Measurements from ENCODE around the gene USP17L15.
"Not testable (repeated sequence)": the region's sequence is repeated elsewhere in the genome, so short reads cannot be mapped to it uniquely, and the experiment has no call there.

USP17L15 gene

GRCh38 chr4:9234085-9234484 lies at the start of gene USP17L15:
USP17L15 (plus strand) TSS chr4:9234385; CDS start chr4:9234385, 0 bp downstream.
- in situ Hi-C loops (cut with MboI; ENCODE audit: low sequenced_read_pairs), result not testable (repeated sequence)

GRCh38 chr4:9210357-9210756 lies 23.8 kb upstream of the USP17L15 start, which contains the start of gene USP17L10:
USP17L10 (plus strand) TSS chr4:9210657; CDS start chr4:9210657, 0 bp downstream.
- in situ Hi-C loops (cut with MboI; ENCODE audit: low sequenced_read_pairs), result not testable (repeated sequence)

DNA sequence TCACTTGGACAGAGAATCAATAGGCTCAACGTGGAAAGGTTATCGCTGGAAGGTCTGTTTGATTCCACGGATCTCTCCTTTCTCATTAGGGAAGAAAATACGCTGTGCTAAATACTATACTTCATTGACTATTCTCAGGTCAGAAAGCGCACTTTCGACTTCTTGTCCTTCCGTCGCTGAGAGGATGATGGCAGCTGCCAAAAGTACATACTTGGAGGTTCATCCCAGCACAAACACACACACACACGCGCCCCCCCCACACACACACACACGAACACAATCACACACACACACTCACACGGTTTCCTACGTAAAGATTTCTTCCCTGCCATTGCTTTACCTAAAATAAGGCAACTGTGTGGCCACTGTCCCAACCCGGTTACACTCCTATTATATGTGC lies 19.5 kb upstream of the USP17L15 start:
- in situ Hi-C loops (cut with MboI; ENCODE audit: low sequenced_read_pairs), result not testable (repeated sequence)

DNA sequence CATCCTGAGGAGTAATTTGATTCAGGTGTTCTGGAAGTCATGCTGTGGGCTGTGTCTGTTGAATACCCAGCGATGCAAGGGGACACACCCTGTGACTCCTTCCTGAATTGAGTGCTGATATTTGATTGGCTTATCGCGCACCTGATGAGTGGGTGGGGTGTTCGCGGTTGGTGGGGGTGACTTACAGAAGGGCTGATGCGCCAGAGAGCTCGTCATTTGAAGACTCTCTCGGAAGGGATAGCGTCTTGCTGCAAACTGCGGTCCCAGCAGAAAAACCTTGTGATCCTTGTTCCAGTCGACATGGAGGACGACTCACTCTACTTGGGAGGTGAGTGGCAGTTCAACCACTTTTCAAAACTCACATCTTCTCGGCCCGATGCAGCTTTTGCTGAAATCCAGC lies 19.1 kb upstream of the USP17L15 start, which contains the start of gene USP17L11:
Gene USP17L11 (plus strand): TSS at position 301 of the 400 bp plus-strand sequence. CDS start 0 bp downstream, at position 301.
- in situ Hi-C loops (cut with MboI; ENCODE audit: low sequenced_read_pairs), result not testable (repeated sequence)

- in situ Hi-C loops (cut with MboI; ENCODE audit: low sequenced_read_pairs), result not testable (repeated sequence)
These were observed 14.3 kb upstream of the USP17L15 start, which contains the start of gene USP17L12 for GRCh38 chr4:9219852-9220251. USP17L12 (plus strand) TSS chr4:9220152; CDS start chr4:9220152, 0 bp downstream.

DNA sequence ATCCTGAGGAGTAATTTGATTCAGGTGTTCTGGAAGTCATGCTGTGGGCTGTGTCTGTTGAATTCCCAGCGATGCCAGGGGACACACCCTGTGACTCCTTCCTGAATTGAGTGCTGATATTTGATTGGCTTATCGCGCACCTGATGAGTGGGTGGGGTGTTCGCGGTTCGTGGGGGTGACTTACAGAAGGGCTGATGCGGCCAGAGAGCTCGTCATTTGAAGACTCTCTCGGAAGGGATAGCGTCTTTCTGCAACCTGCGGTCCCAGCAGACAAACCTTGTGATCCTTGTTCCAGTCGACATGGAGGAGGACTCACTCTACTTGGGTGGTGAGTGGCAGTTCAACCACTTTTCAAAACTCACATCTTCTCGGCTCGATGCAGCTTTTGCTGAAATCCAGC lies 9.6 kb upstream of the USP17L15 start, which contains the start of gene USP17L13:
Gene USP17L13 (plus strand): TSS at position 301 of the 400 bp plus-strand sequence. CDS start 0 bp downstream, at position 301.
- in situ Hi-C loops (cut with MboI; ENCODE audit: low sequenced_read_pairs), result not testable (repeated sequence)

GRCh38 chr4:9230249-9230648 lies 3.9 kb upstream of the USP17L15 start:
- in situ Hi-C loops (cut with MboI; ENCODE audit: low sequenced_read_pairs), result not testable (repeated sequence)

- in situ Hi-C loops (cut with MboI; ENCODE audit: low sequenced_read_pairs), result not testable (repeated sequence)
These were observed 4.3 kb downstream of the USP17L15 start for GRCh38 chr4:9238461-9238860.

DNA sequence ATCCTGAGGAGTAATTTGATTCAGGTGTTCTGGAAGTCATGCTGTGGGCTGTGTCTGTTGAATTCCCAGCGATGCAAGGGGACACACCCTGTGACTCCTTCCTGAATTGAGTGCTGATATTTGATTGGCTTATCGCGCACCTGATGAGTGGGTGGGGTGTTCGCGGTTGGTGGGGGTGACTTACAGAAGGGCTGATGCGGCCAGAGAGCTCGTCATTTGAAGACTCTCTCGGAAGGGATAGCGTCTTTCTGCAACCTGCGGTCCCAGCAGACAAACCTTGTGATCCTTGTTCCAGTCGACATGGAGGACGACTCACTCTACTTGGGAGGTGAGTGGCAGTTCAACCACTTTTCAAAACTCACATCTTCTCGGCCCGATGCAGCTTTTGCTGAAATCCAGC lies 9.4 kb downstream of the USP17L15 start, which contains the start of gene USP17L17:
Gene USP17L17 (plus strand): TSS at position 301 of the 400 bp plus-strand sequence. CDS start 0 bp downstream, at position 301.
- in situ Hi-C loops (cut with MboI; ENCODE audit: low sequenced_read_pairs), result not testable (repeated sequence)

GRCh38 chr4:9247953-9248680 lies 13.9 kb downstream of the USP17L15 start, which contains the start of gene USP17L18:
USP17L18 (plus strand) TSS chr4:9248630; CDS start chr4:9248630, 0 bp downstream.
- in situ Hi-C loops (cut with MboI; ENCODE audit: low sequenced_read_pairs), result not testable (repeated sequence)

- in situ Hi-C loops (cut with MboI; ENCODE audit: low sequenced_read_pairs), result not testable (repeated sequence)
These were observed 18.9 kb downstream of the USP17L15 start, which contains the start of gene USP17L19 for GRCh38 chr4:9253078-9253477. USP17L19 (plus strand) TSS chr4:9253378; CDS start chr4:9253378, 0 bp downstream.

DNA sequence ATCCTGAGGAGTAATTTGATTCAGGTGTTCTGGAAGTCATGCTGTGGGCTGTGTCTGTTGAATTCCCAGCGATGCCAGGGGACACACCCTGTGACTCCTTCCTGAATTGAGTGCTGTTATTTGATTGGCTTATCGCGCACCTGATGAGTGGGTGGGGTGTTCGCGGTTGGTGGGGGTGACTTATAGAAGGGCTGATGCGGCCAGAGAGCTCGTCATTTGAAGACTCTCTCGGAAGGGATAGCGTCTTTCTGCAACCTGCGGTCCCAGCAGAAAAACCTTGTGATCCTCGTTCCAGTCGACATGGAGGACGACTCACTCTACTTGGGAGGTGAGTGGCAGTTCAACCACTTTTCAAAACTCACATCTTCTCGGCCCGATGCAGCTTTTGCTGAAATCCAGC lies 23.6 kb downstream of the USP17L15 start, which contains the start of gene USP17L20:
Gene USP17L20 (plus strand): TSS at position 301 of the 400 bp plus-strand sequence. CDS start 0 bp downstream, at position 301.
- in situ Hi-C loops (cut with MboI; ENCODE audit: low sequenced_read_pairs), result not testable (repeated sequence)

DNA sequence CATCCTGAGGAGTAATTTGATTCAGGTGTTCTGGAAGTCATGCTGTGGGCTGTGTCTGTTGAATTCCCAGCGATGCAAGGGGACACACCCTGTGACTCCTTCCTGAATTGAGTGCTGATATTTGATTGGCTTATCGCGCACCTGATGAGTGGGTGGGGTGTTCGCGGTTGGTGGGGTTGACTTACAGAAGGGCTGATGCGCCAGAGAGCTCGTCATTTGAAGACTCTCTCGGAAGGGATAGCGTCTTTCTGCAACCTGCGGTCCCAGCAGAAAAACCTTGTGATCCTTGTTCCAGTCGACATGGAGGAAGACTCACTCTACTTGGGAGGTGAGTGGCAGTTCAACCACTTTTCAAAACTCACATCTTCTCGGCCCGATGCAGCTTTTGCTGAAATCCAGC lies 28.4 kb downstream of the USP17L15 start, which contains the start of gene USP17L21:
Gene USP17L21 (plus strand): TSS at position 301 of the 400 bp plus-strand sequence. CDS start 0 bp downstream, at position 301.
- in situ Hi-C loops (cut with MboI; ENCODE audit: low sequenced_read_pairs), result not testable (repeated sequence)

DNA sequence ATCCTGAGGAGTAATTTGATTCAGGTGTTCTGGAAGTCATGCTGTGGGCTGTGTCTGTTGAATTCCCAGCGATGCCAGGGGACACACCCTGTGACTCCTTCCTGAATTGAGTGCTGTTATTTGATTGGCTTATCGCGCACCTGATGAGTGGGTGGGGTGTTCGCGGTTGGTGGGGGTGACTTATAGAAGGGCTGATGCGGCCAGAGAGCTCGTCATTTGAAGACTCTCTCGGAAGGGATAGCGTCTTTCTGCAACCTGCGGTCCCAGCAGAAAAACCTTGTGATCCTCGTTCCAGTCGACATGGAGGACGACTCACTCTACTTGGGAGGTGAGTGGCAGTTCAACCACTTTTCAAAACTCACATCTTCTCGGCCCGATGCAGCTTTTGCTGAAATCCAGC lies 33.1 kb downstream of the USP17L15 start, which contains the start of gene USP17L22:
Gene USP17L22 (plus strand): TSS at position 301 of the 400 bp plus-strand sequence. CDS start 0 bp downstream, at position 301.
- in situ Hi-C loops (cut with MboI; ENCODE audit: low sequenced_read_pairs), result not testable (repeated sequence)

GRCh38 chr4:9271719-9272118 lies 37.5 kb downstream of the USP17L15 start:
- in situ Hi-C loops (cut with MboI; ENCODE audit: low sequenced_read_pairs), result not testable (repeated sequence)
